ENCODE results near the gene GMPR2. TPM values are rescaled to one million over a fixed set of nuclear protein-coding genes. Genes with fewer than 3 reads are reported as not detected.

The GMPR2 gene
- total and polyA plus RNA-seq, 2 of the 13 experiments (the other 11 are each of a cell fraction or from before 2014, with no cell fraction given) = 210 to 273 TPM

- TF ChIP-seq PATZ1 (CRISPR knock-in tag; IDR thresholded peaks at IDR 0.05) (peak; percentile 68), MED13 (CRISPR knock-in tag; IDR thresholded peaks at IDR 0.05) (peak; percentile 97), MYC (CRISPR knock-in tag; IDR thresholded peaks at IDR 0.05; ENCODE audit: borderline replicate concordance) (peak; percentile 99), MEIS2 (CRISPR knock-in tag; IDR thresholded peaks at IDR 0.05) (peak; percentile 96), CHCHD3 (CRISPR knock-in tag; IDR thresholded peaks at IDR 0.05) (peak; percentile 97), HNF1B (CRISPR knock-in tag; IDR thresholded peaks at IDR 0.05) (peak; percentile 97), ZNF530 (CRISPR knock-in tag; IDR thresholded peaks at IDR 0.05; ENCODE audit: low read depth) (no peak), RXRB (CRISPR knock-in tag; IDR thresholded peaks at IDR 0.05; ENCODE audit: borderline replicate concordance) (peak; percentile 89), ZNF543 (CRISPR knock-in tag; IDR thresholded peaks at IDR 0.05) (peak; percentile 99), ARNTL (CRISPR knock-in tag; IDR thresholded peaks at IDR 0.05) (peak; percentile 93), ZNF556 (CRISPR knock-in tag; IDR thresholded peaks at IDR 0.05; ENCODE audit: borderline replicate concordance) (peak; percentile 93), SP1 (IDR thresholded peaks at IDR 0.05) (no peak), SP1 (CRISPR knock-in tag; IDR thresholded peaks at IDR 0.05) (peak; percentile 89), CEBPG (CRISPR knock-in tag; IDR thresholded peaks at IDR 0.05) (peak; percentile 92), ZNF607 (CRISPR knock-in tag; IDR thresholded peaks at IDR 0.05; ENCODE audit: borderline replicate concordance) (peak; percentile 95), TEAD3 (CRISPR knock-in tag; optimal IDR thresholded peaks at IDR 0.05; ENCODE audit: borderline replicate concordance) (peak; percentile 82), ZBTB37 (CRISPR knock-in tag; IDR thresholded peaks at IDR 0.05) (peak; percentile 79; the same call in 1 of the 2 replicates), WIZ (CRISPR knock-in tag; IDR thresholded peaks at IDR 0.05) (no peak; the same call in 1 of the 2 replicates)
- TF ChIP-seq, protein P1, sequence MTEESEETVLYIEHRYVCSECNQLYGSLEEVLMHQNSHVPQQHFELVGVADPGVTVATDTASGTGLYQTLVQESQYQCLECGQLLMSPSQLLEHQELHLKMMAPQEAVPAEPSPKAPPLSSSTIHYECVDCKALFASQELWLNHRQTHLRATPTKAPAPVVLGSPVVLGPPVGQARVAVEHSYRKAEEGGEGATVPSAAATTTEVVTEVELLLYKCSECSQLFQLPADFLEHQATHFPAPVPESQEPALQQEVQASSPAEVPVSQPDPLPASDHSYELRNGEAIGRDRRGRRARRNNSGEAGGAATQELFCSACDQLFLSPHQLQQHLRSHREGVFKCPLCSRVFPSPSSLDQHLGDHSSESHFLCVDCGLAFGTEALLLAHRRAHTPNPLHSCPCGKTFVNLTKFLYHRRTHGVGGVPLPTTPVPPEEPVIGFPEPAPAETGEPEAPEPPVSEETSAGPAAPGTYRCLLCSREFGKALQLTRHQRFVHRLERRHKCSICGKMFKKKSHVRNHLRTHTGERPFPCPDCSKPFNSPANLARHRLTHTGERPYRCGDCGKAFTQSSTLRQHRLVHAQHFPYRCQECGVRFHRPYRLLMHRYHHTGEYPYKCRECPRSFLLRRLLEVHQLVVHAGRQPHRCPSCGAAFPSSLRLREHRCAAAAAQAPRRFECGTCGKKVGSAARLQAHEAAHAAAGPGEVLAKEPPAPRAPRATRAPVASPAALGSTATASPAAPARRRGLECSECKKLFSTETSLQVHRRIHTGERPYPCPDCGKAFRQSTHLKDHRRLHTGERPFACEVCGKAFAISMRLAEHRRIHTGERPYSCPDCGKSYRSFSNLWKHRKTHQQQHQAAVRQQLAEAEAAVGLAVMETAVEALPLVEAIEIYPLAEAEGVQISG (CRISPR knock-in tag; IDR thresholded peaks at IDR 0.05) = peak; percentile 98
- TF ChIP-seq, protein P2, sequence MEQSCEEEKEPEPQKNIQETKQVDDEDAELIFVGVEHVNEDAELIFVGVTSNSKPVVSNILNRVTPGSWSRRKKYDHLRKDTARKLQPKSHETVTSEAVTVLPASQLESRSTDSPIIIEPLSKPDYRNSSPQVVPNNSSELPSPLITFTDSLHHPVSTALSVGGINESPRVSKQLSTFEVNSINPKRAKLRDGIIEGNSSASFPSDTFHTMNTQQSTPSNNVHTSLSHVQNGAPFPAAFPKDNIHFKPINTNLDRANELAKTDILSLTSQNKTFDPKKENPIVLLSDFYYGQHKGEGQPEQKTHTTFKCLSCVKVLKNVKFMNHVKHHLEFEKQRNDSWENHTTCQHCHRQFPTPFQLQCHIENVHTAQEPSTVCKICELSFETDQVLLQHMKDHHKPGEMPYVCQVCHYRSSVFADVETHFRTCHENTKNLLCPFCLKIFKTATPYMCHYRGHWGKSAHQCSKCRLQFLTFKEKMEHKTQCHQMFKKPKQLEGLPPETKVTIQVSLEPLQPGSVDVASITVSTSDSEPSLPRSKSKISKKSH (CRISPR knock-in tag; IDR thresholded peaks at IDR 0.05; ENCODE audit: borderline replicate concordance) = peak; percentile 99
Measured at GRCh38 chr14:24212924-24213865, 19.5 kb upstream of the GMPR2 start, which contains the start of gene CHMP4A (continued).
